Uterus (tissue), 4 donors: Measurements from ENCODE around the gene PARP14. TPM values are rescaled to one million over a fixed set of nuclear protein-coding genes. Genes with fewer than 3 reads are reported as not detected.

Experiments
- DNase-seq, 2 donors: peaks; one replicate each; pipeline ENCODE4 v3.0.0-alpha.2; 2019 to 2020
- H3K27ac ChIP-seq, 2 donors: fragments of 200-600 bp; sonication (generic); 1 replicate in 1 of 2; 2 replicates in 1 of 2; pipeline ENCODE4 v1.5.1; 2016 to 2018
- H3K27me3 ChIP-seq, 2 donors: fragments of 200-600 bp; sonication (generic); one replicate each; pipeline ENCODE4 v1.5.1; 2018 to 2019; ENCODE audit warnings: control low read depth in 1 of 2
- H3K36me3 ChIP-seq, 2 donors: fragments of 200-600 bp; sonication (generic); one replicate each; pipeline ENCODE4 v1.5.1; 2019; ENCODE audit warnings: control low read depth in 1 of 2
- H3K4me1 ChIP-seq, 2 donors: fragments of 200-600 bp; sonication (generic); one replicate each; pipeline ENCODE4 v1.5.1; 2018 to 2019; ENCODE audit warnings: control low read depth in 1 of 2
- H3K4me3 ChIP-seq, 2 donors: fragments of 200-600 bp; sonication (generic); 1 replicate in 1 of 2; 2 replicates in 1 of 2; pipeline ENCODE4 v1.5.1; 2018 to 2019; ENCODE audit warnings: mild to moderate bottlenecking in 1 of 2
- H3K9me3 ChIP-seq, 2 donors: fragments of 200-600 bp; sonication (generic); one replicate each; pipeline ENCODE4 v1.5.1; 2019; ENCODE audit warnings: control low read depth in 1 of 2
- CTCF ChIP-seq, 4 experiments: fragments of 200-600 bp in 2 of 4; fragments of 450-650 bp in 2 of 4; sonication (generic) in 2 of 4; IDR thresholded peaks; one replicate each; pipeline ENCODE4 v1.5.1; 2016 to 2019; ENCODE audit warnings: antibody characterized with exemption in 4 of 4, mild to moderate bottlenecking in 2 of 4, moderate library complexity in 1 of 4
- POLR2A ChIP-seq, 2 donors: fragments of 450-650 bp; IDR thresholded peaks; one replicate each; pipeline ENCODE4 v1.6.1; 2016; ENCODE audit warnings: antibody characterized with exemption in 2 of 2, mild to moderate bottlenecking in 1 of 2, moderate library complexity in 1 of 2
- intact Hi-C: fragments of 100-400 bp; cut with DNase I; formaldehyde crosslinking; loops from one replicate; pipeline ENCODE4 v1.15.1; 2023; ENCODE audit warnings: low total_unique reads
- total RNA-seq, 4 donors: library from RNA; depleted of rRNA in 3 of 4; stranded (reverse); fragments of >200 nt in 3 of 4; gene quantifications; one replicate each; pipeline versions ENCODE4 v1.1.0 to v1.2.4, GENCODE V29; 2014 to 2023
- donor health status: DM: yes; HTN: yes; CAD: no.

PARP14 gene
- 10 to 100 TPM; 32.0 to 62.2 (median 50.2) TPM for total RNA-seq

- intact Hi-C loops = no loop called here
- Histone ChIP-seq H3K27ac (peak within 1 kb of the TSS; percentile 97 to 98), H3K27me3 (no peaks in the 10 kb centered on the region), H3K4me3 (peak within 1 kb of the TSS; percentile 77 to 87), H3K9me3 (no peaks in the 10 kb centered on the region), H3K4me1 (peaks cover 3 to 7% of the 10 kb centered on the region in 2 donors), H3K36me3 (no peaks in the 10 kb centered on the region)
- TF ChIP-seq CTCF (IDR thresholded peaks at IDR 0.05) = peak in 3 of 4 experiments; percentile 13 to 33 (median 32)
- TF ChIP-seq POLR2A (IDR thresholded peaks at IDR 0.05) = peak in 1 of 2 donors; percentile 41
- peak; percentile 74 to 80 for DNase-seq
These were observed at the start of gene PARP14 for GRCh38 chr3:122680475-122681283. Gene PARP14, plus strand, starts transcription at chr3:122680839. Its CDS starts 45 bp downstream, at chr3:122680884.

DNA sequence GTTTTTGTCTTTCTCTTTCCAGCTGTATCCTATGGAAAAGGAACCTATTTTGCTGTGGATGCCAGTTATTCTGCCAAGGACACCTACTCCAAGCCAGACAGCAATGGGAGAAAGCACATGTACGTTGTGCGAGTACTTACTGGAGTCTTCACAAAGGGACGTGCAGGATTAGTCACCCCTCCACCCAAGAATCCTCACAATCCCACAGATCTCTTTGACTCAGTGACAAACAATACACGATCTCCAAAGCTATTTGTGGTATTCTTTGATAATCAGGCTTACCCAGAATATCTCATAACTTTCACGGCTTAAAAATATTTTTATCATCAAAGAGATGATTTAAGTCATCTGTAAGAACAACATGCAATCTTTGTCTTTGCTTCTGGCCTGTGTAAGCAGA is 44.9 kb upstream of the PARP14 start:
- Histone ChIP-seq H3K9me3 (no peaks in the 10 kb centered on the region), H3K27me3 (no peaks in the 10 kb centered on the region), H3K4me3 (no peak overlapping the region), H3K4me1 (no peaks in the 10 kb centered on the region), H3K27ac (no peak overlapping the region), H3K36me3 (no peaks in the 10 kb centered on the region)
- DNase-seq = no peak
- intact Hi-C loops = no loop called here
- TF ChIP-seq POLR2A (IDR thresholded peaks at IDR 0.05) = no peak
- no peak for TF ChIP-seq CTCF (IDR thresholded peaks at IDR 0.05)

DNA sequence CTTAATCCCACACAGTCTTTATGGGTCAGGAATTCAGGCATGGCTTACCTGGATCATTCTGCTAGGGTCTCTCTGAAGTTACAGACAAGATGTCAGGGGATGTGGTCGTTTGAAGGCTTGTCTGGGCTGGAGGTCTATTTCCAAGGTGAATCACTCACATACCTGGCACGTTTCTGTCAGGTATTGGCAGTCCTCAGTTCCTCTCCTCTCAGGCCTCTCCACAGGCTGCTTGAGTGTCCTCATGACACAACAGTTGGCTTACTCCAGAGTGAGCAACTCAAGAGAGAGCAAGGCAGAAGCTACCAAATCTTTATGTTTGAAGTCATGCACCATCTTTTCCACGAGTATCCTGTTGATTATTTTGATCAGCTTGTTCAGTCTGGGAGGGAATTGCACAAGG is 43.9 kb upstream of the PARP14 start:
- no peaks in the 10 kb centered on the region for H3K4me1 ChIP-seq
- no peaks in the 10 kb centered on the region for H3K27me3 ChIP-seq
- DNase-seq = no peak
- no peak overlapping the region for H3K4me3 ChIP-seq
- no peaks in the 10 kb centered on the region for H3K36me3 ChIP-seq
- H3K9me3 ChIP-seq = no peaks in the 10 kb centered on the region
- intact Hi-C loops = no loop called here
- TF ChIP-seq POLR2A (IDR thresholded peaks at IDR 0.05) (no peak), CTCF (IDR thresholded peaks at IDR 0.05) (no peak)
- no peak overlapping the region for H3K27ac ChIP-seq

GRCh38 chr3:122640437-122640999 is 40.1 kb upstream of the PARP14 start:
- Histone ChIP-seq H3K27me3 (no peaks in the 10 kb centered on the region), H3K27ac (no peak overlapping the region), H3K9me3 (no peaks in the 10 kb centered on the region), H3K4me3 (no peak overlapping the region), H3K36me3 (no peaks in the 10 kb centered on the region), H3K4me1 (no peaks in the 10 kb centered on the region)
- DNase-seq = no peak
- no peak for TF ChIP-seq CTCF (IDR thresholded peaks at IDR 0.05)
- TF ChIP-seq POLR2A (IDR thresholded peaks at IDR 0.05) = no peak
- intact Hi-C loops = no loop called here

- TF ChIP-seq CTCF (IDR thresholded peaks at IDR 0.05) (no peak), POLR2A (IDR thresholded peaks at IDR 0.05) (no peak)
- H3K27me3 ChIP-seq = no peaks in the 10 kb centered on the region
- no peak overlapping the region for H3K27ac ChIP-seq
- H3K36me3 ChIP-seq = no peaks in the 10 kb centered on the region
- DNase-seq = no peak
- H3K4me1 ChIP-seq = no peaks in the 10 kb centered on the region
- no peaks in the 10 kb centered on the region for H3K9me3 ChIP-seq
- H3K4me3 ChIP-seq = no peak overlapping the region
- intact Hi-C loops = no loop called here
These were observed 37.7 kb upstream of the PARP14 start for GRCh38 chr3:122642935-122643334.
